Activated CD4-positive, alpha-beta T cell treated with anti-CD3 and anti-CD28 coated beads, Interleukin-2, amount 10 ng/mL, durations not matched to agents 7 days and 5 days (primary cell): ENCODE data around the gene ABHD17B. TPM values are rescaled to one million over a fixed set of nuclear protein-coding genes. Genes with fewer than 3 reads are reported as not detected.
"Not testable (repeated sequence)": the region's sequence is repeated elsewhere in the genome, so short reads cannot be mapped to it uniquely, and the experiment has no call there.

Experiments
- CTCF ChIA-PET: fragments of 350-600 bp; sonication (Branson Sonifier 250); formaldehyde crosslinking; loops from one replicate; lab custom pipeline; 2021; ENCODE audit warnings: antibody characterized with exemption; lab: Charles Lee
- POLR2A ChIA-PET: fragments of 350-600 bp; sonication (Branson Sonifier 250); formaldehyde crosslinking; loops from one replicate; lab custom pipeline; 2021; ENCODE audit warnings: antibody characterized with exemption; lab: Charles Lee
- DNase-seq: peaks from one replicate; pipeline ENCODE4 v3.0.0-alpha.2; 2020
- H3K27ac Mint-ChIP-seq: one replicate; pipeline ENCODE4 v1.8.0; 2021; ENCODE audit warnings: mild to moderate bottlenecking, moderate library complexity, mixed read lengths
- H3K27me3 Mint-ChIP-seq: one replicate; pipeline ENCODE4 v1.8.0; 2021; ENCODE audit warnings: mixed read lengths
- H3K36me3 Mint-ChIP-seq: one replicate; pipeline ENCODE4 v1.8.0; 2021; ENCODE audit warnings: low read depth, mixed read lengths
- H3K4me1 Mint-ChIP-seq: one replicate; pipeline ENCODE4 v1.8.0; 2021; ENCODE audit warnings: mixed read lengths
- H3K4me3 Mint-ChIP-seq: one replicate; pipeline ENCODE4 v1.8.0; 2021; ENCODE audit warnings: mild to moderate bottlenecking, moderate library complexity, mixed read lengths
- H3K9me3 Mint-ChIP-seq: one replicate; pipeline ENCODE4 v1.8.0; 2021; ENCODE audit warnings: mixed read lengths
- total RNA-seq, 2 experiments: library from RNA; stranded (reverse); gene quantifications; one replicate each; pipeline ENCODE4 v1.2.3, GENCODE V29; 2021

ABHD17B gene
- total RNA-seq, 2 experiments from 2014 or later, result 21.5 to 21.6 TPM

GRCh38 chr9:71909887-71910649 lies 925 bp downstream of the ABHD17B start:
- peak overlapping the region; percentile 99 for H3K4me3 Mint-ChIP-seq
- H3K4me1 Mint-ChIP-seq, result peaks cover 61% of the 10 kb centered on the region

GRCh38 chr9:71908825-71909224 lies 2.2 kb downstream of the ABHD17B start:
- ChIA-PET CTCF (interaction anchor here (0.6 to 1.0 kb wide), 2 partner anchors 17 to 379 kb away, joined by 3 to 4 read pairs; no protein-coding TSS in a partner anchor), POLR2A (no interaction called here)
- H3K27ac Mint-ChIP-seq, result peak overlapping the region; percentile 26
- peaks cover 60% of the 10 kb centered on the region for H3K4me1 Mint-ChIP-seq
- H3K9me3 Mint-ChIP-seq, result no peaks in the 10 kb centered on the region
- DNase-seq, result no peak
- H3K36me3 Mint-ChIP-seq, result peaks cover 26% of the 10 kb centered on the region
- no peaks in the 10 kb centered on the region for H3K27me3 Mint-ChIP-seq
- H3K4me3 Mint-ChIP-seq, result peak overlapping the region; percentile 99

More at GRCh38 chr9:71909887-71910649, 925 bp downstream of the ABHD17B start:
- POLR2A ChIA-PET, result no interaction called here
- Mint-ChIP-seq H3K27ac (peak overlapping the region; percentile 86), H3K9me3 (no peaks in the 10 kb centered on the region), H3K27me3 (no peaks in the 10 kb centered on the region), H3K36me3 (peaks cover 23% of the 10 kb centered on the region)
- CTCF ChIA-PET, result interaction anchor here (1.1 to 1.8 kb wide), 3 partner anchors 14 to 122 kb away, joined by 3 to 6 read pairs (median 3); no protein-coding TSS in a partner anchor
- DNase-seq, result peak; percentile 31

- no peak overlapping the region for H3K27ac Mint-ChIP-seq
- ChIA-PET POLR2A (no interaction called here), CTCF (interaction anchor here (0.8 kb wide), 1 partner anchor 22 kb away, joined by 3 read pairs; no protein-coding TSS in a partner anchor)
- H3K27me3 Mint-ChIP-seq, result no peaks in the 10 kb centered on the region
- peaks cover 33% of the 10 kb centered on the region for H3K36me3 Mint-ChIP-seq
- no peak for DNase-seq
- H3K9me3 Mint-ChIP-seq, result no peaks in the 10 kb centered on the region
- H3K4me3 Mint-ChIP-seq, result no peak overlapping the region
- H3K4me1 Mint-ChIP-seq, result peaks cover 76% of the 10 kb centered on the region
Observed at GRCh38 chr9:71904076-71904475, 6.9 kb downstream of the ABHD17B start.

GRCh38 chr9:71901695-71902597 lies 9.0 kb downstream of the ABHD17B start:
- H3K27me3 Mint-ChIP-seq, result no peaks in the 10 kb centered on the region
- peak overlapping the region; percentile 41 for H3K27ac Mint-ChIP-seq
- H3K9me3 Mint-ChIP-seq, result no peaks in the 10 kb centered on the region
- CTCF ChIA-PET, result interaction anchor here (0.6 to 1.3 kb wide), 2 partner anchors 12 to 27 kb away, joined by 3 to 4 read pairs; no protein-coding TSS in a partner anchor
- no peak overlapping the region for H3K4me3 Mint-ChIP-seq
- DNase-seq, result no peak
- H3K36me3 Mint-ChIP-seq, result peaks cover 32% of the 10 kb centered on the region
- peaks cover 75% of the 10 kb centered on the region for H3K4me1 Mint-ChIP-seq
- POLR2A ChIA-PET, result no interaction called here

GRCh38 chr9:71898756-71899155 lies 12.2 kb downstream of the ABHD17B start:
- peak overlapping the region; percentile 86 for H3K27ac Mint-ChIP-seq
- POLR2A ChIA-PET, result interaction anchor here (0.6 kb wide), 1 partner anchor 24 kb away, joined by 5 read pairs; no protein-coding TSS in a partner anchor
- not testable (repeated sequence) for H3K4me3 Mint-ChIP-seq, H3K27me3 Mint-ChIP-seq, DNase-seq, H3K9me3 Mint-ChIP-seq
- H3K4me1 Mint-ChIP-seq, result peaks cover 86% of the 10 kb centered on the region
- peaks cover 30% of the 10 kb centered on the region for H3K36me3 Mint-ChIP-seq
- CTCF ChIA-PET, result interaction anchor here (0.6 to 3.9 kb wide), 5 partner anchors 8 to 80 kb away, joined by 3 to 11 read pairs (median 4); no protein-coding TSS in a partner anchor

- Mint-ChIP-seq H3K4me1 (peaks cover 83% of the 10 kb centered on the region), H3K27ac (peak overlapping the region; percentile 86), H3K27me3 (no peaks in the 10 kb centered on the region), H3K9me3 (peaks cover 8% of the 10 kb centered on the region), H3K4me3 (peak overlapping the region; percentile 61), H3K36me3 (peaks cover 40% of the 10 kb centered on the region)
- ChIA-PET POLR2A (interaction anchor here (0.5 kb wide), 1 partner anchor 1491 kb away, joined by 4 read pairs; no protein-coding TSS in a partner anchor), CTCF (interaction anchor here (0.6 to 3.9 kb wide), 7 partner anchors 9 to 71 kb away, joined by 3 to 11 read pairs (median 4); partner anchors contain the start of genes ABHD17B and C9orf85)
- DNase-seq, result peak; percentile 61
Observed at GRCh38 chr9:71897577-71897976, 13.4 kb downstream of the ABHD17B start.

- ChIA-PET CTCF (interaction anchor here (1.2 to 3.9 kb wide), 4 partner anchors 10 to 18 kb away, joined by 5 to 11 read pairs (median 6); partner anchors contain the start of genes ABHD17B and C9orf85), POLR2A (no interaction called here)
- Mint-ChIP-seq H3K4me3 (peak overlapping the region; percentile 61), H3K27me3 (no peaks in the 10 kb centered on the region), H3K36me3 (peaks cover 40% of the 10 kb centered on the region), H3K27ac (peak overlapping the region; percentile 86), H3K4me1 (peaks cover 75% of the 10 kb centered on the region), H3K9me3 (peaks cover 8% of the 10 kb centered on the region)
- no peak for DNase-seq
Observed at GRCh38 chr9:71896761-71897160, 14.2 kb downstream of the ABHD17B start.

- DNase-seq, result no peak
- no peaks in the 10 kb centered on the region for H3K27me3 Mint-ChIP-seq
- H3K36me3 Mint-ChIP-seq, result peaks cover 35% of the 10 kb centered on the region
- ChIA-PET CTCF (interaction anchor here (0.6 to 3.9 kb wide), 4 partner anchors 9 to 470 kb away, joined by 3 to 11 read pairs (median 5); partner anchors contain the start of genes ABHD17B and C9orf85), POLR2A (interaction anchor here (0.5 kb wide), 1 partner anchor 48 kb away, joined by 4 read pairs; no protein-coding TSS in a partner anchor)
- H3K4me3 Mint-ChIP-seq, result no peak overlapping the region
- H3K27ac Mint-ChIP-seq, result peak overlapping the region; percentile 68
- H3K4me1 Mint-ChIP-seq, result peaks cover 71% of the 10 kb centered on the region
- peaks cover 8% of the 10 kb centered on the region for H3K9me3 Mint-ChIP-seq
Observed at GRCh38 chr9:71895955-71896354, 15.0 kb downstream of the ABHD17B start.

- no peaks in the 10 kb centered on the region for H3K27me3 Mint-ChIP-seq
- H3K9me3 Mint-ChIP-seq, result peaks cover 8% of the 10 kb centered on the region
- H3K36me3 Mint-ChIP-seq, result peaks cover 34% of the 10 kb centered on the region
- no peak overlapping the region for H3K27ac Mint-ChIP-seq
- CTCF ChIA-PET, result interaction anchor here (1.1 to 1.9 kb wide), 2 partner anchors 16 to 18 kb away, joined by 3 to 6 read pairs; partner anchors contain the start of genes ABHD17B and C9orf85
- H3K4me1 Mint-ChIP-seq, result peaks cover 63% of the 10 kb centered on the region
- POLR2A ChIA-PET, result no interaction called here
- no peak for DNase-seq
- no peak overlapping the region for H3K4me3 Mint-ChIP-seq
Observed at GRCh38 chr9:71895117-71895516, 15.9 kb downstream of the ABHD17B start.

GRCh38 chr9:71891557-71892189 lies 19.3 kb downstream of the ABHD17B start:
- ChIA-PET CTCF (interaction anchor here (0.6 to 1.1 kb wide), 4 partner anchors 9 to 53 kb away, joined by 3 read pairs; no protein-coding TSS in a partner anchor), POLR2A (no interaction called here)
- no peak overlapping the region for H3K27ac Mint-ChIP-seq
- peaks cover 25% of the 10 kb centered on the region for H3K36me3 Mint-ChIP-seq
- peaks cover 45% of the 10 kb centered on the region for H3K4me1 Mint-ChIP-seq
- DNase-seq, result no peak
- H3K9me3 Mint-ChIP-seq, result peaks cover 8% of the 10 kb centered on the region
- H3K4me3 Mint-ChIP-seq, result no peak overlapping the region
- H3K27me3 Mint-ChIP-seq, result no peaks in the 10 kb centered on the region

GRCh38 chr9:71890042-71890679 lies 20.8 kb downstream of the ABHD17B start:
- Mint-ChIP-seq H3K27ac (no peak overlapping the region), H3K27me3 (no peaks in the 10 kb centered on the region), H3K36me3 (peaks cover 24% of the 10 kb centered on the region), H3K9me3 (peaks cover 7% of the 10 kb centered on the region), H3K4me3 (no peak overlapping the region), H3K4me1 (peaks cover 43% of the 10 kb centered on the region)
- CTCF ChIA-PET, result interaction anchor here (1.2 kb wide), 1 partner anchor 11 kb away, joined by 3 read pairs; no protein-coding TSS in a partner anchor
- POLR2A ChIA-PET, result no interaction called here
- no peak for DNase-seq
